Measurements from ENCODE around the gene DUT.
"Not testable (repeated sequence)": the region's sequence is repeated elsewhere in the genome, so short reads cannot be mapped to it uniquely, and the experiment has no call there.

DUT gene

DNA sequence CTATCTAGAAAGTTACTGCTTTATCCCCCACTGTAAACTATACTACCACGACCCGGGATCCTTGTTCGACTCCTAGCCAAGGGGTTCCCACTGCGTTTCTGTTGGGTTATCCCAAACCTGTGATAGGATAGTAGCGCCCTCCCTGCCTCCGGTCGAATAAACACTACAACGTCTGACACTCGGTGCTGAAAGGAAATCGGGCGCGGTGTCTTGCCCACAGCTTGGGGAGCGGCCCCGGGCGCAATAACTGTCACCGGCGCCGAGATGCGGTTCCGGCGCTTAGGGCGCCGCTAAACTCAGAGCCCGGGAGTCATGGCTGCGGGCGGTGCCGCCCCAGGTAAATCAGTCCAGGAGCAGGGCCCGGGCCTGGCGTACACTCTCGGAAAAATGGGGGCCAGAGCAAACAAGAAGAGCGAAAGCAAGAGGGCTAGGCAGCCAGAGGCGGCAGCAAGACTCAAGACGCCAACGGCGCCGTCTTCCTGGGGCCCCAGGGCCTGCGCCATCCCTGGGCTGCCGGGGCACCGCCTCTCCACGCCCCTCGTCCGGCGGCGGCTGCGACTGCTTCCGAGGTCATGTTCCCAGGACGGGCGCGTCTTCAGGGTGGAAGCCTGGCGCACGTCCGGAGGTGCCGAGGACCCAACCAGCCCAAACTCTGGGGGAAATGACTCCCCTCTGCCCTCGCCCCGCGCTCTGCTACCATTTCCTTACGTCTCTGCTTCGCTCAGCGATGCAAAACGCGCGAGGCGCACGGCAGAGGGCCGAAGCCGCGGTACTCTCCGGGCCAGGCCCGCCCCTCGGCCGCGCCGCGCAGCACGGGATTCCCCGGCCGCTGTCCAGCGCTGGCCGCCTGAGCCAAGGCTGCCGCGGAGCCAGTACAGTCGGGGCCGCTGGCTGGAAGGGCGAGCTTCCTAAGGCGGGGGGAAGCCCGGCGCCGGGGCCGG is at the start of gene DUT:
Gene DUT (plus strand): TSS at position 575 of the 941 bp plus-strand sequence. CDS start 87 bp downstream, at position 662.
- DNase-seq, result peak; percentile 82

- DNase-seq, result no peak
These were observed 49.6 kb upstream of the DUT start for GRCh38 chr15:48281674-48282073.

DNA sequence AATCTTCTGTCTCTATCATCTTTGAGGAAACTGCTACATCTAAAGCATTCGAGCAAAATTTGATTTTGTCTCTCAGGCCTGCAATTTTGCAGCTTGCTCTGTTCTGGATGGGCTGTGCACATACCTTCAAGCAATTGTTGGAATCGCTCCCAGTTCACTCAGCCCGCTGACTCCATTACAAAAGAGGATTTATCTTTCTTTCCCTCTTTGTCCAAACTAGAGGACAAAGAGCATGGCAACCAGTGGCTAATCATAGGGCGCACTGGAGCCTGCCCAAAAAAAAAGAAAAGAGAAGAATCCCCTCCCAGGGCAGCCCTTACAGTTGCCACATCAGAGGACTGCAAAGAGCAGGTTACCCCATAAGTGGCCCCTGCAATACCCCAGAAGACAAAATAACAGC is 49.0 kb upstream of the DUT start:
- no peak for DNase-seq

DNA sequence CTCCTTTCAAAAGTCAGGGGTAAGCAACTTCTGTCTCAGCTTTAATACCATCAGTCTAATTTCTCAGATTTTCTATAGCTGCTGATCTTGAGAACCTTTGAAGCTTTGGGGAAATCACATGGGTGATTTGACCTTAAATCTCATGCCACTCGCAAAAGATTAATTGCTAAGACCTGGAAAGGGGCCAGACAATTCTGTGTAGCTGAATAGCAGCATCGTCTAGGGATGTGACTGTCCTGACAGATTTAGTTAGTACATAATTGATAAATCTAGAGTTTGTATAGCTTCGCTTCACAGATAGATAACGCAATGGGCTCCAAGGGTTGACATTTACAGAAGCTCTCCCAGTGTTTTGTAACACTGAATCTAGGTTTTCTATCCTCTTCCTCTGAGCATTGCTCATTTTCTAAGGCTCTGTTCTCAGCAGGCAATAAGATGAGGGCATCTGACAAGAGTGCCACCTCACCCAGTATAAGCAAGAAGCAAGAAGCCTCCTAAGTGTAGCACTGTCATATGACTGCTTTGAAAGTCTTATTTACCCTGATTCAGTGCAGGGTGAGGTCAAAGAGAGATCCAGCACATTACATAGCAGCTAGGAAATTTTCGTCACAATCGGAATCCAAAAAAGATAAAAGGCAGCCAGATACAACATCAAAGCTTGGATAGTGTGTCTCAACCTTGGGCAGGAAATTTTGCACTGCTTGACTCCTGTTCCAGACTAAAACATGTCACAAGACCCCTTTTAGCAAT is 47.7 kb upstream of the DUT start:
- DNase-seq, result no peak

DNA sequence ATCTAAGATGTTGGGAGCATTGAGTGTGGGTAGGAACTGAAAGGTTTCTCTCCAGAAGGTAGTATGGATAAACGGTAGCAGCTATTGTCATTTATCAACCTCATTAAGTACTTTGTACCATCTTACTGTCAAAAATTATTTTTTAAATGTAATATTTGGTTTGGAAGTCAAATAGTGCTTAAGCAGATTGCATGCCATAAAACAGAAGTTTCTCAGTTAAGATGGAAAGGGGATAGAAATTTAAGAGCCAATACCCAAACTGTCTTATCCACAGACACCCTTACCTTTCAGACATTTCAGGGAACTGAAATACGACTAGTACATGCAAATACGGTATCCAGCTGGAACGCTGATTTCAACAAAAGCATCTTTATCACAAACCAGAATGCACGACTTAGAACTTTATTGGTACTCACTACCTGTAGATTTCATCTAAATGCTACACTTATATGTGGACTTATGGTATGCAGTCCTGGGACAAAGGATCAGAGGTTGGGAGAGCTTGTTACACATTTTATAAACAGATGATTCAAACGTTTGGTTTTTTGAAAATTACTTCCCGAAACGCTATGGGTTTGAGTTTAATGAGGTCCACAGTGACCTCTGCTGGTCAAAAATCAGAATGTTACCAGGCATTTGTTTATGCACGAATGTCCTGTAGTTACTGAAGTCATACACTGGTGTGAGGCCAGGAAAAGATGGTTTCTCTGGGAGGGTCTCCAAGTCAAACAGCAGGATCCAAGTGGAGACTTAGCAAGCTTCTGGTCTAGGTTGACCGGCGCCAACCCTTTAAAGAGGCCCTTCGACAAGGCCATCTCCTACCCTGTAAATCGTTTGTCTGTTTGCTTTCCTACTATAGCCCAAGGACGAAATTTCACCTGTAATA is 45.7 kb upstream of the DUT start:
- DNase-seq, result no peak

DNA sequence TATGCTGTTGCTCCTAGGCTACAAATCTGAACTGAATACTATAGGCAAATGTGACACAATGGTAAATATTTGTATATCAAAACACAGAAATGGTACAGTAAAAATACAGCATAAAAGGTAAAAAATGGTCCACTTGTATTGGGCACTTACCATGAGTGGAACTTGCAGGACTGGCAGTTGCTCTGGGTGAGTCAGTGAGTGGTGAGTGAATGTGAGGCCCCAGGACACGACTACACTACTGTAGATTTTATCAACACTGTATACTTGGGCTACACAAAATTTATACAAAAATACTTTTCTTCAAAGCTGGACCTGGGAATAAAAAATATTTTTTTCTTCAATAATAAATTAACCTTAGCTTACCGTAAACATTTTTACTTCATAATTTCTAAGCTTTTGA is 41.6 kb upstream of the DUT start:
- no peak for DNase-seq

- no peak for DNase-seq
These were observed 38.8 kb upstream of the DUT start for GRCh38 chr15:48292458-48292857.

DNA sequence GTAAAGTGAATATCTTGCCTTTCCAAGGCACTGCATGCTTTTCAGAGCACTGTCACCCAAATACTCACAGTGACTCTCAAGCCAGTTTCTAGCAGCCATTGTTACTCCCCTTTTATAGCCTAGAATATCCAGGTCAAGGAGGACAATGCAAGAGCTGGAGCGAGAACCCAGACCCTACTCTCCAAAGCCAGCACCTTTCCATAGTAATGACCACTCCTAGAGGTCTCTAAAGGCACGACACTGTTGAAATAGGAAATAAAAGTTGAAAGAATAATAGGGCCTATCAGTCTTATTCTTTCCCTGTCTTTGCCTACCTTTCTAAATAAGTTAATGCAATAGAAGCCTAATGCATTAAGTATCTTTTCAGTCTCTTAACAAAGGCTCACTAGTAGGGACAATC is 33.6 kb upstream of the DUT start:
- DNase-seq, result no peak

DNA sequence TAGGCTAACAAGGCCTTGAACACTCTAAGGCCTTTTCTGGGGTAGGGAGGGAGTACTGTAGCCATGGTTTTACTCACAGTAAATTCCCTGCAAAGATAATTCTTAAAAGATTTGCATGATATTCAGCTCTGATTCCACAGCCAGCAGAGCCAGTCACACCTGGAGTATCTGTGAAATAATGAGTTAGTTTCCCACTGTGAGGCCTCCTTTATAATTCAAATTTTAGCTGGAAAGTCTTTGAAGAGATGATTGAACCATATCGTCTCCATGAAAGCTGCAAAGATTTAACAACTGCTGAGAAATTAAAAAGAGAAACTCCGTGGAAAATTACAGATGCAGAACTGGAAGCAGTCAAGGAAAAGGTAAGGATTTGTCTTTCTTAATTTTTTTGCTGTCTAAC is 32.3 kb upstream of the DUT start:
- DNase-seq, result no peak

DNA sequence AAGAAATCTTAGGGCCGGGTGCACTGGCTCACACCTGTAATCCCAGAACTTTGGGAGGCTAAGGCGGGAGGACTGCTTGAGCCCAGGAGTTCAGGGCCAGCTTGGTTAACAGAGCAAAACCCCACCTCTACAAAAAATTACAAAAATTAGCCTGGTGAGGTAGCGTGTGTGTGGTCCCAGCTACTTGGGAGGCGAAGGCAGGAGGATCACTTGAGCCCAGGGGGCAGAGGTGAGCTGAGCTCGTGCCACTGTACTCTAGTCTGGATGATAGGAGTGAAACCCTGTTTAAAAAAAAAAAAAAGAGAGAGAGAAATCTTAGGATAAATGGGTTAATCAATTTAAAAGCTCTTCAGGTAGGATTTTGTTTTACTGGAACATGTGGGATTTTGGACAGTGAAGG is 31.2 kb upstream of the DUT start:
- no peak for DNase-seq

- DNase-seq, result no peak
These were observed 26.8 kb upstream of the DUT start for GRCh38 chr15:48304398-48304797.

DNA sequence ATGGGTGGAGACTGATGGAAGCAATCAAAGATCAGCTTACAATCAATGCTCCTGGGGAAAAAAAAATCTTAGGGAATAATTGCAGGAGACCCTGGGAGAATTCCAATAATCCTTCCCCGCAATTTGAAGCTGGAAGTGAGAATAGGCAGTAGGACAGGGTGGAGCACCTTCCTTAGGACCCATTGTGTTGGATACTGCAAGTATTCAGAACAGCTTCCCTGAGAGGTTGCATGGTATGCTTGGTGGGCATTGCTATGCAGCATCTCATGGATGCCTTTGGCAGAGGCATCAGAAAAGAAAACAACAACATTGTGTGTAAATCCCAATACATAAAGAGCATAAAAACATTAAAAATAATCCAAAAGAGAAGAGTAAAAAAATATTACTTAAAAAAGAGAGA is 24.6 kb upstream of the DUT start:
- DNase-seq, result no peak

DNA sequence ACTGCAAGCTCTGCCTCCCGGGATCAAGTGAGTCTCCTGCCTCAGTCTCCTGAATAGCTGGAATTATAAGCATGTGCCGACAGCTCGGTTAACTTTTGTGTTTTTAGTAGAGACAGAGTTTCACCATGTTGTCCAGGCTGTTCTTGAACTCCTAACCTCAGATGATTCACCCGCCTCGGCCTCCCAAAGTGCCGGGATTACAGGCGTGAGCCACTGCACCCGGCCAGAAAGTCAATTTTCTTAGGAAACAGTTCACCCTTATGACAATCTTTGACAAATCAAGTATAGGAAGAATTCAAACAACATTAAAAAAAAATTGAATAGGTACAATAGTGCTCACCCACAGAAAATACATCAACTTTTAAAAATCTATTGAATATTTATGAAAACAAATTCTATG is 23.6 kb upstream of the DUT start:
- DNase-seq, result no peak

DNA sequence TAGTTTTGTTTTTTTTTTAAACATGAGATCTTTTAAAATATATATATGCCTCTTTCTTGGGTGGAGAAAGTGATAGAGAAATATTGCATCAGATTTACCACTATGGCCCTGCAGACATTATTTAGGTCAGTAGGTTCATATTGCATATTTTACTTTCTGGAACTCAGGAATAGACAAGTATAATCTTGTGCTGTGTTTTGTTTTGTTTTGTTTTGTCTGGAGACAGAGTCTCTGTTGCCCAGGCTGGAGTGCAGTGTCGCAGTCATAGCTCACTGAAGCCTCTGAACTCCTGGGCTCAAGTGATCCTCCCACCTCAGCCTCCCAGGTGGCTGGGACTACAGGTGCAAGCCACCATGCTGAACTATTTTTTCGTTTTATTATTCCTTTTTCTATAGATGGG is 21.5 kb upstream of the DUT start:
- no peak for DNase-seq

DNA sequence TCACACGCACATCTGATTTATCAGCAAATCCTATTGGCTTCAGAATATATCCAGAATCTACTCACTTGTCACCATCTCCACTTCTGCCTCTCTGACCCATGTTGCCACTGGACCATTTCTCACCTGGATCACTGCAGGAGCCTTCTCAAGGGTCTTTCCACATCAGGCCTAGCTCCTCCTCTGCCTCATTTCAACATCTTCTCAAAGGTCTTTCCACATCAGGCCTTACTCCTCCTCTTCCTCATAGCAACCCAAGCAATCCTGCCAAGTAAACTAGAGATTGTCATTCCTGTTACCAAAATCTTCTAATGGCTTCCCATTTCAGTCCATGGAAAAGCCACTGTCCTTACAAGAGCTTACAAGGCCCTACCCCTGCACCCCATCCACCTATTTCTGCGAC is 18.0 kb upstream of the DUT start:
- DNase-seq, result no peak

GRCh38 chr15:48315041-48315440 is 16.2 kb upstream of the DUT start:
- no peak for DNase-seq

- DNase-seq, result no peak
These were observed 14.0 kb upstream of the DUT start for GRCh38 chr15:48317221-48317620.

GRCh38 chr15:48318131-48318530 is 13.1 kb upstream of the DUT start:
- no peak for DNase-seq

GRCh38 chr15:48323294-48323693 is 7.9 kb upstream of the DUT start:
- DNase-seq, result no peak

DNA sequence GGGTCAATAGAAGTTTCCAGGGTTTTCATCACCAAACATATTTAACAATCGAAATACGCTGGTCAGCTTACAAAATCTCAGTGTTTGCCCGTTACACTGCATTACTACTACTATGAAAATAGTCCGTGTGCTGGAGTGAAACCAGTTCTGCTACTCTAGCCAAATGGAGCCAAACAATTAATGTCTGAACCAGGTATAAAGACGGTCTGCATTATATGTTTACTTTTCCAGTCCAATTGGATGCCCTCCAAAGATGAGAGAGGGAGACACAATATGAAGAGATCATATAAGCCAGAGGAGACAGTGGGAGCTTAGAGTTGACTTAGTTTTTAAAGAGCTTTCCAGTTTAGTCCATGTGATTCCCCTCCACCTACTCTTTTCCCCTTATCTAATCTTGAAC is 6.3 kb upstream of the DUT start:
- DNase-seq, result no peak

- no peak for DNase-seq
These were observed 5.8 kb upstream of the DUT start for GRCh38 chr15:48325400-48325799.

DNA sequence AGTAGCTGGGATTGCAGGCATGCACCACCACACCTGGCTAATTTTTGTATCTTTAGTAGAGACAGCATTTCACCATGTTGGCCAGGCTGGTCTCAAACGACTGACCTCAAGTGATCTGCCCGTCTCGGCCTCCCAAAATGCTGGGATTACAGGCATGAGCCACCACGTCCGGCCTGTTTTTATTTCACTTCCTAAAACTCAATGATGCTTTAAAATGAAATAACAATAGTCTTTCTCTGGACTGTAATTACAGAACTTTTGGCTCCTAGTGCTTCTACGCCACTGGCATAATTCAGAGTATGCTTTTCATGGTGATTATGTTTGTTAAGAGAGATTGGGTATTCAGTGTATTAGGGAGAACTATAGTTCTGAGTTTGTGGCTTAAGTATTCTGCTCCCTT is 5.0 kb upstream of the DUT start:
- DNase-seq, result not testable (repeated sequence)

- DNase-seq, result no peak
These were observed 984 bp upstream of the DUT start for GRCh38 chr15:48330105-48330785.

Data from activated CD4-positive, CD25-positive, alpha-beta regulatory T cell treated with anti-CD3 and anti-CD28 coated beads, Interleukin-2, amount 50 U/mL, for 72 hours (primary cell).